Lung microvascular endothelial cell (primary cell): ENCODE results near the gene TNIK. TPM values are rescaled to one million over a fixed set of nuclear protein-coding genes. Genes with fewer than 3 reads are reported as not detected.
A peak's percentile ranks its signal among the peaks of the same experiment; 100 is the strongest.
"Not testable (repeated sequence)": the region's sequence is repeated elsewhere in the genome, so short reads cannot be mapped to it uniquely, and the experiment has no call there.

Source experiments
- DNase-seq, 2 donors: peaks; one replicate each; pipeline versions ENCODE4 v3.0.0 to v3.0.0-alpha.2; 2010; ENCODE audit warnings: low read depth in 2 of 2
- total RNA-seq: library from RNA; depleted of rRNA; stranded (reverse); fragments of >200 nt; gene quantifications from 2 replicates; pipeline ENCODE4 v1.2.1, GENCODE V29; 2014

The TNIK gene
- total RNA-seq, 1 donor from 2014 or later, result 9.7 TPM

DNA sequence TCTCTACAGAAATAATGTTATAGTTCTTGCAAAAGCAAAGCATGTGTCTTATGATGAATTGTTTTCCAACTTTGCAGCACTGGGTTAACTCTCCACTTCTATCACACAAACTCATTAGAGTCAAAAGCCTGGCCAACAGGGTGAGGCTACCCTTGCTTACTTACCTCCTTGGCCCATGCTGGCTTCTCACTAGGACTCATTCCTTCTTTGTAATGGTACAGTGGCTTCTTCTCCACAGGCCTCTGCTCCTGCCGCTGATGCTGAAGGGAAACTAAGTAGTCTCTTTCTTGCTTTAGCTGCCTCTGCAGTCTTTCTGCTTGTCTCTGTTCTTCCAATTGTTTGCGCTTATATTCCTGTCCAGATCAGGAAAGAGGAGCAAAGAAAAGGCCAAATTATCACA, 322.2 kb downstream of the TNIK start:
- DNase-seq, result no peak

DNA sequence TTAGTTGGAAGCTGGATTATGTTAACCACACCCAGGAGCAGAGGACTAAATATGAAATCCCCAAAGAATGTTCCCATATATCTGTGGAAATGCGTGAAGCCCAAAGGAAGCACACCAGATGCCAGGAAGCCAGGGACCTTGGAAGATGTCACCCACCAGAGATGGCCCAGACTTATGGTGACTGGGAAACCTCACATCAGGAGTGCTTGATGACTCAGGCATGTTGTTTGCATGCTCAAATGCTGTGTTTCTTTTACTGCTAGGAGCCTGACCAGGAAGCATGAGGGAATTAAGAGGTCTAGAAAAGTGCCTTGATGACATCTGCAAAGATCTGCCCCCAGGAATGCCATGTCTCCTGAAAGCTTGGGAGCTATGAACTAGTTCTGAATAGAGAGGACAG, 324.7 kb downstream of the TNIK start:
- no peak for DNase-seq

DNA sequence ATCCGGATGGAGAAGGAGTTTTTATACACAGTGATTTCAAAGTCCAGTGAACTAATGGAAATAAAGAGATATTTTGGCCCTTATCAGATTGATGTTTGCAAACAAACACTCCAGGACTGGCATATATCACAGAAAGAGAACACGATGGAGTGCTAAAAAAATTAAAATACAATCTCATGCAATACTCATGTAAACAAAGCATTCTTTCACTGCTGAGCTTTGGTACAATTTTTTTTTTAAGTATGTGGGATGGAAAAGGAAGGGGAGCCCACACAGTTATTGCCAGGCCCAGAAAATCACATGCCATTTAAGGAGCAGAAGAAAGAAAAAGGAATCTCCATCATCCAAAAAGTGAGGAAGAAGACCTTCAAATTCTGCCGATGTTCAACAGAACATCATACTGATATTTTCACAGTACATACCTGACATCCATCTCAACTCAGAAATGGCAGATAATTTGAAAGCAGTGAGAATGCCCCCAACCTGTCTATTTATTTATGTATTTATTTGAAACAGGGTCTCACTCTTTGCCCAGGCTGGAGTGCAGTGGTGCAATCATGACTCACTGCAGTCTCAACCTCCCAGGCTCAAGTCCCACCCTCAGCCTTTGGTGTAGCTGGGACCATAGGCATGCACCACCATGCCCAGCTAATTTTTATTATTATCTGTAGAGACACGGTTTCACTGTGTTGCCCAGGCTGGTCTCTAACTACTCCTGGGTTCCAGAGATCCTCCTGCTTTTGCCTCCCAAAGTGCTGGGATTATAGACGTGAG, 326.2 kb downstream of the TNIK start:
- no peak for DNase-seq

DNA sequence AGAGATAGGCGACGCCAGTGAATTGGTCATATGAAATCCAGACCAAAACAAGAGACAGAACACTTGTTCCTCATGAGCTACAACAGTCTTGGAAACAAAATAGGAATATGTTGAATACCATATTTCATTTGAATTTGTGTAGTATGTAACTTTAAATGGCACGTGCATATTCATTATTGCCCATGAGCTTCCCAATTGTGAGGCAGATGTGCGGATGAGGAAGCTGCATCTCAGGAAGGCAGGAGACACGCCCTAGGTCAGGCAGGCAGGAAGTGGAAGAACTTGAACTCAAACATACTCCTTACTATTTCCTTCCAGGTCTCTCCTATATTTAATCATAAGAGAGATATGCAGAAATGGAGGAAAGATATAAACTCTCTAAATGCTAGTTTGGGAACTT, 326.9 kb downstream of the TNIK start:
- no peak for DNase-seq

DNA sequence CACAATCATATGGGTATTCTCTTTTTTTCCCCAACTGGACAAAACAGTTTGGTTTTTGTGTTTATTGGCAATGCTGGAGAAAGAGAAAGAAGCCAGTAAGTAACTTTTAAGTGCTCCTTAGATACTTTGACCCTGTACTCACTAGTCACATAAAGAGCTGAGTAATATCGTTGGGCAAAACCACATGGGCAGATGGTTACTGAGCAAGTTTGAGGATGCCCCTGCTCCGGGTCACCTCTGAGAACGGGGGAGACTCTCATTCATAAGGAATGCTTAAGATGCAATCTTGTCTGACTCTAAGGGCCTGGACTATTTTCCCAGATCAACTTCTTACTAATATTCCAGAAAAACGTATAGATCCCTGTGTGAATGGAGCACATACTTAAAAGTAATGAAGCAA, 327.3 kb downstream of the TNIK start:
- no peak for DNase-seq

DNA sequence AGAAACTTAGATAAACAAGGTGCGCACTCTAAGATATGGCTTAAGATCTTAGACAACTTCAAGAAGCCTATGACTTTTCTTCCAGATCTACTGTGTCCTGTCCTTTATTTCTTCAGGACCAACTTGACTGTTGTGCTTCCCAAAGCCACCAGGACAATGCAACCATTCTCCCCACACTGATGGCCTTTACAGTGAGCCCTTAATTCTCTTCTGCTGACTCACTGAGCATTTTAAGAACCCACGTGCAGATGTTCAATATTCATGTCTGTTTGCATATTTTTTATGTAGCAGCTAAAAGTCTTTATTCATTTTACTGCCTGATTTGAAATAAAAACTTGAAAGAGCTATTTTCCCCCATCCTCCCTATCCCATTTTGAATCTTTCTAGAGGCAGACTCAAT, 330.4 kb downstream of the TNIK start:
- no peak for DNase-seq

DNA sequence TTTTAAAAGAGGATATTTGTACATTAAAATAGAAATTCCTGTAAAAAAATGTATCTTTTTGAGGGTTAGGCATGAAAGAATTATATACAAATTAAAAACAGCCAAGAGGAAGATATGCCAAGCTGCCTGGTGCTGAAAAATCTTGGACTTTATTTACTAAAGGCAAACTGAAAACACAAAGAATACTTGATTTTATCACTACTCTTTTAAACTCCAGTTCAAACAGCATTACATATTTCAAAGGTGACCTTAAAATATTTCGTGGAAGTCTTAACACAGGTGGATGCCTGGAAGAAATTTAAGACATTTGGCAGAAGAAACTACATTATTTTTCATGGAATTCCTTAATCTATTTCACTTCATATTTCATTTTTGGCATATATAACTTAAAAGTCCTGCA, 332.6 kb downstream of the TNIK start:
- DNase-seq, result no peak

DNA sequence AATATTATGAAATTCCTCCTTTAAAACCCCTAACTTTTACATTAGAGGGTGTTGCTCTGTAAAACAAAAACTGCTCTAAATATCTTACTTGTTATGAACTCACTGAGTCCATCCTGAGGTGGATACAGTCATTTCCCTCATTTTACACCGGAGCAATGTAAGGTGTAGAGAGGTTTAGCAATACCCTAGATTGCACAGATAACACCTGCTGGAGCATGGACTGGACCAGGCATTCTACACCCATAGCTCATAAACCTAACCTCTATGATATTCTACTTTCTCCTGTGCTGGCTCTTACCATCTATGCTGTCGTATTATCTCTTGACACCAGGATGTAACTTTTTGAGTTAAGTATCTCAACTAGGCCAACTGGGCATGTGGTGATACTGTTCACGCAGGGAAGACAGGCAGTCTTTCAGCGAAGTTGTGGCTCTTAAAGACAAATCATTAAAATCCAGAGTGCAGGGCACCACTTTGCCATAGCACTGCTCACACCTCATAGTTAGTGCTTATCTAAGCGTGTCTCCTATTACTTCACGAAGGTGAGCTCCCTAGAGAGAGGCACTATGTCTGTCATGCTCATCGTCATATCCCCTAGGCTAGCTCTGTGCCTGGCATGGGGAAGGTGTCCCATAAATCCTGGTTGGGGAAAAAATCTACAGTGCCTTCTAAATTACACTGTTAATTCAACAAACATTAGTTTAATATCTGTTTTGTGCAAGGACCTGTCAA, 333.6 kb downstream of the TNIK start:
- DNase-seq, result no peak

DNA sequence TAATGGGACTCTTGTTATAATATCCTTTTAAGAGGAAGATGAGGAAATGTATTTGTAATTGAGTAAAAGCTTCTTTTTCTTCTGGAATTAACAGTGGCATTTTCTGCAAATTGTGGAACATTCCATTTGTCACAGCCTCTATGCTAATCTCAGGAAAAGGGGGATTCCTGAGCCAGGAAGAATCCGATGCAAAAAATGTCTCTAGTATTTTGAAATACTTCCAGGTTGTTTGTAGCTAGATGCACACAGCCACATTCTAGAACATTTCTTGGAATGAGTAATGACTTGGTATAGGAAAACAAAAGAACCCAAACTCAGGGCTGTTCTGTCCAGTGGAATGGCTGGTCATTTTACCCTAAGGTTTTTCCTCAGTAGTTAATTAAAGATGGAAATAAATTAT, 335.2 kb downstream of the TNIK start:
- peak in 1 of 2 donors; percentile 57 for DNase-seq

DNA sequence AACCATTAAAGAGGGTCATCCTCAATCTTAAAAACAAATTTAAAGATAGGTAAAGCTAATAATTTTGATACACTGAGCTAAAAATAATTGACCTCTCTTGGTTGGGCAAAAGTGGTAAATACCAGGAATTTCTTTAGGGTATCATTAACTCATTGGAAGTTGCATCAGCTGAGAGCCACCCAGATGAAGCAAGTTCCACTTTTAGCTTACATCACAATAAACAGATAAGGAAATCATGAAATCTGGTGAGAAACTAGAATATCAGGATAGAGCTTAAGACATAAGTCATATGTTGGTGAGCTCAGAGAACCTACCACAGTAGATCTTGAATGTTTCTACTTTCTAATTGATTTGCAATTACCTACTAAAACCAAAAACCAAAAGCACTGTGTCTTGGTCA, 336.3 kb downstream of the TNIK start:
- no peak for DNase-seq

DNA sequence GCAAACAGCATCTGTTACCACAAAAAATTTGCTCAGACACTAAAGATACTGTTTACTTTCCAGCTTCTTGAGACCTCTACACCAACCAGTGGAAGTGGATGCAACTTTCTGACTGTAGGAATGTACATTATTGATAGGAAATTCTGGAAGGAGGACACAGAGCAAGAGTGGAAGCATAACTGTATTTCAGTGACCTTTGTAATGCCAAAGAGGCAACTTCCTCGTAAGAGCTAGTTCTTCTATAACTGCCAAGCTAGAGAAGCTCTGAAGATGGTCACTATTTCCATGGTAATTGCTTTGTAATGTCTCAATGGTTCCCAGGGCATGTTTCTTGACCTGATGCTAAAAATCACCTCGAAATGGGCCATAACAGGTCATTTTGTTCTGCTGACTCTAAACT, 337.3 kb downstream of the TNIK start:
- DNase-seq, result no peak

DNA sequence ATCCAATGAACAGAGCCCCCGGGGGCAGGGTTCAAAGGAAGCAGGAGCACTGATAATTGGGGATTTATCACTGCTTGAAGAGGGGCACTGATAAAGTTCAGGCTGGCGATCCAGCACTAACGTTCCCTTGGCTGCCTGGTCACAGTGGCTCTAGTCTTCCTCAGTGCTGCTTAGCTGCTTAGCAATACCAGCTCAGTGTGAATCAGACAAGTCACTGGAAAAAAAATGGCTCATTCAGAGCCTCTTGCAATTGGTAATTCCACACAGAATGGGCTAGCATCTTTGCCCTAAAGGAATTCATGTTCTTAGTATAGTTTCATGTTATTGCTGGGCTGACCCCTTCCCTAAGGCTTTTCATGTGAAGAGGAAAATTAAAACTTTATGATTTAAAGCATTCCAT, 338.0 kb downstream of the TNIK start:
- no peak for DNase-seq

DNA sequence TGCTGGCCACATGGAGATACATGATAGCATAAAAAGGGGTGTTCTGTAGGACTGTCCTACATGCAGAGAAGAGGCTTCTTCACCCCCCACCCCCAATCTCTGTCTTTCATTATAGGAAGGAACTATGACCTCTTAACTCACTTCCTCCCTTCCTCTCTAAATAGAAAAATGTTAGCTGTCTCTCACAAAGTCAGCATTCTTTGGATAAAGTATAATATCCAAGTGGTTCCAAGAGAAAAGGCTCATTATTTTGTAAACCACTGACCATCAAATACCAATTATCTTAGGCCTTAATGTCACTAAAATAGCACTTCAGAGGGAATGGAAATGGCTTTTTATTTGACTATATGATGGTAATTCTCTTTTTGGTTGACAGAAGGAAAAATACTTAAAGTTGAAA, 338.4 kb downstream of the TNIK start:
- no peak for DNase-seq

DNA sequence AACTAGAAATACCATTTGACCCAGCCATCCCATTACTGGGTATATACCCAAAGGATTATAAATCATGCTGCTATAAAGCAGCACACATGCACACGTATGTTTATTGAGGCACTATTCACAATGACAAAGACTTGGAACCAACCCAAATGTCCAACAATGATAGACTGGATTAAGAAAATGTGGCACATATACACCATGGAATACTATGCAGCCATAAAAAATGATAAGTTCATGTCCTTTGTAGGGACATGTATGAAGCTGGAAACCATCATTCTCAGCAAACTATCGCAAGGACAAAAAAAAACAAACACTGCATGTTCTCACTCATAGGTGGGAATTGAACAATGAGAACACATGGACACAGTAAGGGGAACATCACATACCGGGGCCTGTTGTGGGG, 340.8 kb downstream of the TNIK start:
- not testable (repeated sequence) for DNase-seq

DNA sequence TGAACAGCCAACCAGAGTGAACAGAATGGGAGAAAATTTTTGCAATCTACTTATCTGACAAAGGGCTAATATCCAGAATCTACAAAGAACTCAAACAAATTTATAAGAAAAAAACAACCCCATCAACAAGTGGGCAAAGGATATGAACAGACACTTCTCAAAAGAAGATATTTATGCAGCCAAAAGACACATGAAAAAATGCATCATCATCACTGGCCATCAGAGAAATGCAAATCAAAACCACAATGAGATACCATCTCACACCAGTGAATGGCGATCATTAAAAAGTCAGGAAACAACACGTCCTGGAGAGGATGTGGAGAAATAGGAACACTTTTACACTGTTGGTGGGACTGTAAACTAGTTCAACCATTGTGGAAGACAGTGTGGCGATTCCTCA, 341.2 kb downstream of the TNIK start:
- DNase-seq, result not testable (repeated sequence)

DNA sequence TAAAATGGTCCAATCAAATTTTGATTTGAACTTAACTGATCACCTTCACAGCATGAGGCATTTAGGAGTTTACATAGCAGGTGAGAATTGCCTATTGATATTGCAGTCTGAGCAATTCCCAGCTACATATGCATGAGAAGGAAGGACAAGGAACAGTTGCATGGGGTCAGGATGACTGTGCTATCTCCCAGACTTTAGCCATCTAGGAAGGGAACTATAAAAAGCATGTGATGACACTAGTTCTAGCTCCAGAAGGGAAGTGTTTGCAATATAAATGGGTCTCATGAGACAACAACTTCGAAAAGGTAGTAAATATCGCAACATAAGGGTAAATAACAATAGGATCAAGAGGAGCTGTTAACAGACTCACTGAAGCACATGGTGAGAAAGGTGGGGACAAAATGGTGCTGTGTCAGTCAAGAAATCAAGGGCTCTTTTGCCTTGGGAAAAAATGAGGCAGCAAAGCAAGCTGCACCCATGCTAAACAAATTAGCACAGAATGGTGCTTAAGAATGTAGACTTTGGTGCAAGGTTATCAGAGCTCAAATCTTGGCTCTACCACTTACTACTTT, 343.3 kb downstream of the TNIK start:
- no peak for DNase-seq

DNA sequence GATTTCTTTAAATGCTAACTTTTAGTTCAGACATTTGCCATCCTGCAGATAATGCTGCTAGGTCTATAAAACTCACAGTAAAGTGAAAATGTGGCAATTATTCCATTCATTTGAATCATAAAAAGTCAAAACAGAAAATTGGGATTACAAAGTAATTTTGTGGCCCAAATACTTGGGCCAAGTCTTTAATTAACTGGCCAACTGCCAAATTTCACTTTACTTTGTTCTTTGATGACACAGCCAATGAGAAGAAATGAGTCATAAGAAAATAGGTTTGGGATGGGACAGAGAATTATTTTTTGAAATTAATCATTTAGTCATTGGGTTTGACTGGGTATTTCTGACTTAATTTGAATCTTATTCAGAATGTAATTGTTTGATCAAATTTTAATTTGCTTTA, 343.8 kb downstream of the TNIK start:
- peak in 1 of 2 donors; percentile 17 for DNase-seq

DNA sequence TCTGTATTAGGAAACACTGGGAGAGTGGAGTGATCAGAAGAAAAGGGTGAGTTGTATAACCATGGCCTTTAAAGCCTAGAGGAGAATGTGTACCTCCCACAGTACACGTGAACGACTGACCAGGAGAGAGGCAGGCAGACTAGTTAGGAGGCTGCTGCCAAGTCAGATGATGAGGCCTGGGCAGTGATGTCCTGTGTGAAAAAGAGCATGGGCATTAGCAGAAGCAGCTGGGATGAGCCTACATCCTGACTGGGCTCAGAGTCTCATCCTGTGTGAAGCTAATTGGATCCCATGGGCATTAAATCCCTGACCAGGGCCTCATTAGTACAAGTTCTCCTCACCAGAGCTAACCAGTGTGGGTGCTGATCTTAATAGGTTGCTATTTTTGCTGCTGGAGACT, 344.5 kb downstream of the TNIK start:
- no peak for DNase-seq

DNA sequence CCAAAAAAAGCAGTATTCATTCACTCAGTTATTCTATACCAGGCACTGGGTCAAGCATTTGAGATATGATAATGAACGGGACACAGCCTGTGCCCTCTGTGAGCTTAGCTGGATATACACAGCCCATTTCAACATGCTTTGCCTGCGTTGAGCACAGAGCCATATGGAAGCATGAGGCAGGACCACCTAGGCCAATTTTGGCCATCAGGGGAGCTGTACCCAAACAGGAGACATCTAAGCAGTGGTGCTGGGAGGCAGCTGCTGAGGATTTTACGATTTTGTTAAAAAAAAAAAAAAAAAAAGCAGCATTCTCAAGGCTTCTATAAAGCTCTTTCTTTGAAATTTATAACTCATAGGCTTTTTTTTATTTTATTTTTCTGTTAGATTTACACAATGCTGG, 346.5 kb downstream of the TNIK start:
- no peak for DNase-seq

DNA sequence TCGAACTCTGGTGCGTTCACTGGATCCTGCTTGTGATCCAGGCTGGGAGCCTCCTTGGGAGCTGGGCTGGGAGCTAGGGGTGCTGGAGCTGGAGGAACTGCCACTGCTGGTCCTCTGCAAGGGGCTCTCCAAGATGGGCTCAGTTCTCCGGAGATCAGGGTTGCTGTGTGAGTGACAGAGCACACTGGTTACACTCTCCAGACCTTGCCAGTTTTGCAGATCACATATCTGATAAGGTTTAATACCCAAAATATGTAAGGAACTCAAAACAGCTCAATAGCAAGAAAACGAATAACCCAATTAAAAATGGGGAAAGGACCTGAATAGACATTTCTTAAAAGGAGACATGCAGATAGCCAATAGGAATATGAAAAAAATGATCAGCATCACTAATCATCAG, 349.5 kb downstream of the TNIK start:
- DNase-seq, result no peak

DNA sequence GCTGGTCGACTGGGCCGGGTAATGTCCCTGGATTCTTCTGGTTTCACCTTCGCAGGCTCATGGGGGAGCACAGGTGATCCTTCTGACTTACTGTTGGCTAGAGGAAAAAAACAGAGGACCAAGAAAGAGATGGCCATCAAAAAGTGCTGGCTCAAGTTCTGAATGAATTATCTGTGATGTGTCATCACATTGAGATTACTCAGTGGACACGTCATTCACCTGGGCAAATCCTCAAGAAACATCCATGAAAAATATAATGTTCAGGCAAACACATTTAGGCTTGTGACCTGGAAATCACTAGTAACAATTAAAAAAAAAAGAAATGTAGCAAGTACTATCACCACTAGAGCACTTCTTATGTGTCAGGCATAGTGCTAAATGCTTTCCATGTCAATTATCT, 352.1 kb downstream of the TNIK start:
- no peak for DNase-seq

DNA sequence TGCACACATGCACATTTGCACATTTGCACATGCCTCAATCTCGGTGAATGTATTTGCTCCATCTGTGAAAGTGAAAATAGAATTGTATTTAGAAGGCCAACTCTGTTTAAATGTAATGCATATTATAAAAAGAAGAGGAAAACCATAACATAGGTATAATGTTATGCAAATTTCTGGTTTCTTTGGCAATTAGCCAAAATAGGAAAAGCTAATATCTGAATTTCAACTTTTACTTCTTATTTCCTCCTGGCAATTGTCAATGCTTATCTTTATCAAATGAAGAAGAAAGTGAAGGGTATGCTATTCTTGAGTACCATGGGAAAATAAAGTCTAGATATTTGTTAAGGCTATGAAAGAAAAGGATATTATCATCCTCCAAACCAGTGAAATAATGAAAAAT, 357.0 kb downstream of the TNIK start:
- no peak for DNase-seq
